ENCODE results near the gene RPL12. TPM values are rescaled to one million over a fixed set of nuclear protein-coding genes. Genes with fewer than 3 reads are reported as not detected.

The RPL12 gene
- total RNA-seq, 4 donors from 2014 or later: 2,461 to 2,856 (median 2,671) TPM

GRCh38 chr9:127447416-127448111, 3.6 kb downstream of the RPL12 start:
- intact Hi-C loops (cut with DNase I; ENCODE audit: low total_unique reads): no loop called here
- 77% methylated on average over 7 of the region's 7 CpGs for WGBS, 2 donors
- no peak for TF ChIP-seq CTCF (IDR thresholded peaks at IDR 0.05)
- no peak for TF ChIP-seq POLR2A (IDR thresholded peaks at IDR 0.05)
- DNase-seq (ENCODE audit: low spot score in 2 of 2): no peak
- H3K4me3 ChIP-seq (ENCODE audit: low read depth, poor library complexity, severe bottlenecking): no peak overlapping the region

- no peak overlapping the region for H3K4me3 ChIP-seq (ENCODE audit: low read depth, poor library complexity, severe bottlenecking)
- DNase-seq (ENCODE audit: low spot score in 2 of 2): no peak
- WGBS, 2 donors: 79 to 82% methylated on average over 7 of the region's 7 CpGs
- TF ChIP-seq POLR2A (IDR thresholded peaks at IDR 0.05): no peak
- TF ChIP-seq CTCF (IDR thresholded peaks at IDR 0.05): no peak
- intact Hi-C loops (cut with DNase I; ENCODE audit: low total_unique reads): no loop called here
Measured at GRCh38 chr9:127446713-127447415, 4.3 kb downstream of the RPL12 start.

GRCh38 chr9:127445851-127446712, 5.1 kb downstream of the RPL12 start:
- WGBS, 2 donors: 79 to 80% methylated on average over 4 of the region's 4 CpGs
- DNase-seq (ENCODE audit: low spot score in 2 of 2): no peak
- TF ChIP-seq CTCF (IDR thresholded peaks at IDR 0.05): no peak
- TF ChIP-seq POLR2A (IDR thresholded peaks at IDR 0.05): no peak
- no peak overlapping the region for H3K4me3 ChIP-seq (ENCODE audit: low read depth, poor library complexity, severe bottlenecking)
- intact Hi-C loops (cut with DNase I; ENCODE audit: low total_unique reads): no loop called here

GRCh38 chr9:127444921-127445850, 6.0 kb downstream of the RPL12 start:
- 91 to 92% methylated on average over 15 of the region's 15 CpGs for WGBS, 2 donors
- no peak overlapping the region for H3K4me3 ChIP-seq (ENCODE audit: low read depth, poor library complexity, severe bottlenecking)
- intact Hi-C loops (cut with DNase I; ENCODE audit: low total_unique reads): no loop called here
- TF ChIP-seq CTCF (IDR thresholded peaks at IDR 0.05) (no peak), POLR2A (IDR thresholded peaks at IDR 0.05) (no peak)
- no peak for DNase-seq (ENCODE audit: low spot score in 2 of 2)

- no peak for DNase-seq (ENCODE audit: low spot score in 2 of 2)
- no peak overlapping the region for H3K4me3 ChIP-seq (ENCODE audit: low read depth, poor library complexity, severe bottlenecking)
- TF ChIP-seq CTCF (IDR thresholded peaks at IDR 0.05) (no peak), POLR2A (IDR thresholded peaks at IDR 0.05) (no peak)
- WGBS, 2 donors: 92 to 93% methylated on average over 17 of the region's 17 CpGs
- intact Hi-C loops (cut with DNase I; ENCODE audit: low total_unique reads): no loop called here
Measured at GRCh38 chr9:127444283-127444920, 6.8 kb downstream of the RPL12 start.

Measured in lower leg skin (tissue), 4 donors.